Measurements from ENCODE around the gene TLE3. TPM values are rescaled to one million over a fixed set of nuclear protein-coding genes. Genes with fewer than 3 reads are reported as not detected.

The TLE3 gene
- total and polyA plus RNA-seq, 2 of the 13 experiments (the other 11 are each of a cell fraction or from before 2014, with no cell fraction given) = 11.9 to 13.8 TPM

DNA sequence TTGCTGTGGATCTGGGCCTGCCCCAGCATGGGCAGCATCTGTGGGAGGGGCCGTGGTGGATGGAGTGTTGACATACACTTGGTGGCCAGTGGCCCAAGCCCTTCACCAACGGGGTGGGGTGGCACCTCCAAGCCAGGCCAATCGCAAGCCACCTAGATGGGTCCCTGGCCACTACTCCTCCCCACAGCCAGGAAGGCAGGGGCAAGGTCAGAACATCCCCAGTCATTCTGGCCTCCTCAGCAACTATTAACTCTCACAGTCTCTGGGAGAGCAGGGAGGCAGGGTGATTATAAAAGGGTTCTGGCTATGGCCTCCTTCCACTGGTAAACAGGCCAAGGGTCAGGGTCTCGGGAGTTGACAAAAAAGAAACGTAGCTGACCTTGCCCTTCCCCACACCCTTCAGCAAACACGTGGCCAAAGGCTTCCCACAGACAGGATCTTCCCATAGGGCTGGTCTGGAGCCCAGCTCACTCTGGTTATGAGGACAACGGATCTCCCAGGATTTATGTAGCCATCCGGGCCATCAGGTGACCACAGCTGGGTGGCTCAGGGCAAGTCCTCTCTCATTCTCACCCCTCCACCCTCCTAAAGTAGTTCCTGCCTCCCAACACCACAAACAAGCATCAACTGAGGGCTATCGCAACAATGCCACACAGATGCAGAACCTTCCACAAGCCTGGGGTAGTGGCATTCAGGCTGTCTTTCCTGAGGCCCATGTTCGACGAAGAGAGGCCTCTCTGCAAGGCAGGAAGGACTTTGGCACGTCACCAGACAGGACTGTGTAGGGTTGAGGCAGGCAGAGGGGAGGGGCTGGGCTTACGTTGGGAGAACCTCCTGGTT, 18.9 kb downstream of the TLE3 start (continued):
- TF ChIP-seq EP300 (IDR thresholded peaks at IDR 0.05; ENCODE audit: low read depth in 2 of 2, low read length in 2 of 2) = peak in 1 of 2 experiments; percentile 86; a peak in 2 of 4 replicates
- TF ChIP-seq EP300 (CRISPR knock-in tag; IDR thresholded peaks at IDR 0.05; ENCODE audit: borderline replicate concordance) = peak; percentile 82
- TF ChIP-seq, protein P1, sequence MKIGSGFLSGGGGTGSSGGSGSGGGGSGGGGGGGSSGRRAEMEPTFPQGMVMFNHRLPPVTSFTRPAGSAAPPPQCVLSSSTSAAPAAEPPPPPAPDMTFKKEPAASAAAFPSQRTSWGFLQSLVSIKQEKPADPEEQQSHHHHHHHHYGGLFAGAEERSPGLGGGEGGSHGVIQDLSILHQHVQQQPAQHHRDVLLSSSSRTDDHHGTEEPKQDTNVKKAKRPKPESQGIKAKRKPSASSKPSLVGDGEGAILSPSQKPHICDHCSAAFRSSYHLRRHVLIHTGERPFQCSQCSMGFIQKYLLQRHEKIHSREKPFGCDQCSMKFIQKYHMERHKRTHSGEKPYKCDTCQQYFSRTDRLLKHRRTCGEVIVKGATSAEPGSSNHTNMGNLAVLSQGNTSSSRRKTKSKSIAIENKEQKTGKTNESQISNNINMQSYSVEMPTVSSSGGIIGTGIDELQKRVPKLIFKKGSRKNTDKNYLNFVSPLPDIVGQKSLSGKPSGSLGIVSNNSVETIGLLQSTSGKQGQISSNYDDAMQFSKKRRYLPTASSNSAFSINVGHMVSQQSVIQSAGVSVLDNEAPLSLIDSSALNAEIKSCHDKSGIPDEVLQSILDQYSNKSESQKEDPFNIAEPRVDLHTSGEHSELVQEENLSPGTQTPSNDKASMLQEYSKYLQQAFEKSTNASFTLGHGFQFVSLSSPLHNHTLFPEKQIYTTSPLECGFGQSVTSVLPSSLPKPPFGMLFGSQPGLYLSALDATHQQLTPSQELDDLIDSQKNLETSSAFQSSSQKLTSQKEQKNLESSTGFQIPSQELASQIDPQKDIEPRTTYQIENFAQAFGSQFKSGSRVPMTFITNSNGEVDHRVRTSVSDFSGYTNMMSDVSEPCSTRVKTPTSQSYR (CRISPR knock-in tag; IDR thresholded peaks at IDR 0.05; ENCODE audit: borderline replicate concordance) = peak; percentile 63; the same call in 1 of the 2 replicates
- peak; percentile 91 for TF ChIP-seq MTA1 (CRISPR knock-in tag; IDR thresholded peaks at IDR 0.05; ENCODE audit: borderline replicate concordance)
- peak; percentile 69; the same call in 1 of the 2 replicates for TF ChIP-seq ZNF746 (CRISPR knock-in tag; IDR thresholded peaks at IDR 0.05)
- TF ChIP-seq, protein P2, sequence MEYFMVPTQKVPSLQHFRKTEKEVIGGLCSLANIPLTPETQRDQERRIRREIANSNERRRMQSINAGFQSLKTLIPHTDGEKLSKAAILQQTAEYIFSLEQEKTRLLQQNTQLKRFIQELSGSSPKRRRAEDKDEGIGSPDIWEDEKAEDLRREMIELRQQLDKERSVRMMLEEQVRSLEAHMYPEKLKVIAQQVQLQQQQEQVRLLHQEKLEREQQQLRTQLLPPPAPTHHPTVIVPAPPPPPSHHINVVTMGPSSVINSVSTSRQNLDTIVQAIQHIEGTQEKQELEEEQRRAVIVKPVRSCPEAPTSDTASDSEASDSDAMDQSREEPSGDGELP (IDR thresholded peaks at IDR 0.05; ENCODE audit: borderline replicate concordance, low read depth) = peak; percentile 69; the same call in 1 of the 2 replicates
- TF ChIP-seq YY1 (IDR thresholded peaks at IDR 0.05; ENCODE audit: insufficient read depth, insufficient replicate concordance, low read depth, low read length) = peak; percentile 53
- peak; percentile 87; the same call in 1 of the 2 replicates for TF ChIP-seq MEIS1 (CRISPR knock-in tag; IDR thresholded peaks at IDR 0.05; ENCODE audit: borderline replicate concordance)
- peak; percentile 89 for TF ChIP-seq SKI (IDR thresholded peaks at IDR 0.05; ENCODE audit: partially characterized antibody)
- peak; percentile 85; the same call in 1 of the 2 replicates for TF ChIP-seq SPEN (CRISPR knock-in tag; IDR thresholded peaks at IDR 0.05; ENCODE audit: low read depth)
- TF ChIP-seq, protein P3, sequence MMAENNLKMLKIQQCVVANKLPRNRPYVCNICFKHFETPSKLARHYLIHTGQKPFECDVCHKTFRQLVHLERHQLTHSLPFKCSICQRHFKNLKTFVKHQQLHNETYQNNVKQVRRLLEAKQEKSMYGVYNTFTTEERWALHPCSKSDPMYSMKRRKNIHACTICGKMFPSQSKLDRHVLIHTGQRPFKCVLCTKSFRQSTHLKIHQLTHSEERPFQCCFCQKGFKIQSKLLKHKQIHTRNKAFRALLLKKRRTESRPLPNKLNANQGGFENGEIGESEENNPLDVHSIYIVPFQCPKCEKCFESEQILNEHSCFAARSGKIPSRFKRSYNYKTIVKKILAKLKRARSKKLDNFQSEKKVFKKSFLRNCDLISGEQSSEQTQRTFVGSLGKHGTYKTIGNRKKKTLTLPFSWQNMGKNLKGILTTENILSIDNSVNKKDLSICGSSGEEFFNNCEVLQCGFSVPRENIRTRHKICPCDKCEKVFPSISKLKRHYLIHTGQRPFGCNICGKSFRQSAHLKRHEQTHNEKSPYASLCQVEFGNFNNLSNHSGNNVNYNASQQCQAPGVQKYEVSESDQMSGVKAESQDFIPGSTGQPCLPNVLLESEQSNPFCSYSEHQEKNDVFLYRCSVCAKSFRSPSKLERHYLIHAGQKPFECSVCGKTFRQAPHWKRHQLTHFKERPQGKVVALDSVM (CRISPR knock-in tag; IDR thresholded peaks at IDR 0.05) = peak; percentile 83
- TF ChIP-seq, protein P4, sequence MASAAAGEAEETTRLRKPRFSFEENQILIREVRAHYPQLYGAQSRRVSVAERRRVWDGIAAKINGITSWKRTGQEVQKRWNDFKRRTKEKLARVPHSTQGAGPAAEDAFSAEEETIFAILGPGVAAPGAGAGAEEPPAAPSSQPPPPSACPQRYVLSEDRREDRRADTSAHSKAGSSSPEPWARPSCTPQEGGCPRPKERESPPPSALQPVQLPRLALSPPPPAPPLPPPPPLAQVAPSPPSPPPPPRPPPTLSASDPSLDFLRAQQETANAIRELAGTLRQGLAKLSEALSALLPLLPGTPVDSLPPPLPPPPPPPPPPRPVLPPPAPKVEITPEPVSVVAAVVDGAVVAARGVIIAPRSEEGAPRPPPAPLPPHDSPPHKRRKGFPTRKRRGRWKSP (CRISPR knock-in tag; IDR thresholded peaks at IDR 0.05) = 0 out of 2 replicates have a peak, but pooled peaks have one; percentile 27
- TF ChIP-seq ZNF766 (CRISPR knock-in tag; IDR thresholded peaks at IDR 0.05; ENCODE audit: borderline replicate concordance) = no peak
- TF ChIP-seq ZSCAN29 (CRISPR knock-in tag; conservative IDR thresholded peaks at IDR 0.05) = peak; percentile 83
- TF ChIP-seq, protein P5, sequence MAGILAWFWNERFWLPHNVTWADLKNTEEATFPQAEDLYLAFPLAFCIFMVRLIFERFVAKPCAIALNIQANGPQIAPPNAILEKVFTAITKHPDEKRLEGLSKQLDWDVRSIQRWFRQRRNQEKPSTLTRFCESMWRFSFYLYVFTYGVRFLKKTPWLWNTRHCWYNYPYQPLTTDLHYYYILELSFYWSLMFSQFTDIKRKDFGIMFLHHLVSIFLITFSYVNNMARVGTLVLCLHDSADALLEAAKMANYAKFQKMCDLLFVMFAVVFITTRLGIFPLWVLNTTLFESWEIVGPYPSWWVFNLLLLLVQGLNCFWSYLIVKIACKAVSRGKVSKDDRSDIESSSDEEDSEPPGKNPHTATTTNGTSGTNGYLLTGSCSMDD (CRISPR knock-in tag; IDR thresholded peaks at IDR 0.05) = no peak
- TF ChIP-seq, protein P6, sequence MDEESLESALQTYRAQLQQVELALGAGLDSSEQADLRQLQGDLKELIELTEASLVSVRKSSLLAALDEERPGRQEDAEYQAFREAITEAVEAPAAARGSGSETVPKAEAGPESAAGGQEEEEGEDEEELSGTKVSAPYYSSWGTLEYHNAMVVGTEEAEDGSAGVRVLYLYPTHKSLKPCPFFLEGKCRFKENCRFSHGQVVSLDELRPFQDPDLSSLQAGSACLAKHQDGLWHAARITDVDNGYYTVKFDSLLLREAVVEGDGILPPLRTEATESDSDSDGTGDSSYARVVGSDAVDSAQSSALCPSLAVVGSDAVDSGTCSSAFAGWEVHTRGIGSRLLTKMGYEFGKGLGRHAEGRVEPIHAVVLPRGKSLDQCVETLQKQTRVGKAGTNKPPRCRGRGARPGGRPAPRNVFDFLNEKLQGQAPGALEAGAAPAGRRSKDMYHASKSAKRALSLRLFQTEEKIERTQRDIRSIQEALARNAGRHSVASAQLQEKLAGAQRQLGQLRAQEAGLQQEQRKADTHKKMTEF (CRISPR knock-in tag; IDR thresholded peaks at IDR 0.05) = peak; percentile 79; the same call in 1 of the 2 replicates
- TF ChIP-seq ASH2L (IDR thresholded peaks at IDR 0.05; ENCODE audit: insufficient read length, low read depth, low read length) = peak; percentile 89
